HepG2 (cell line): Measurements from ENCODE around the gene PTPRO. TPM values are rescaled to one million over a fixed set of nuclear protein-coding genes. Genes with fewer than 3 reads are reported as not detected.

Experiments
- ATAC-seq: fragments of 200-7000 bp; cut with Tn5 transposase; 3 replicates; pipeline ENCODE4 v1.9.1; 2020; ENCODE audit warnings: mild to moderate bottlenecking, moderate library complexity
- BruUV-seq: library from RNA; stranded (reverse); fragments of 400-500 nt; replicated peaks from 2 replicates; lab custom pipeline; 2021; lab: Mats Ljungman, UMichigan
- CTCF ChIA-PET: fragments of 300-600 bp; formaldehyde crosslinking; extraction: SDS; loops from one replicate; lab custom pipeline; 2021; ENCODE audit warnings: low total read pairs, inconsistent platforms, low intra/inter-chr PET ratio; lab: Yijun Ruan, JAX
- POLR2A ChIA-PET: fragments of 350-600 bp; sonication (Branson Sonifier 250); formaldehyde crosslinking; loops from one replicate; lab custom pipeline; 2020; ENCODE audit warnings: antibody characterized with exemption, inconsistent platforms; lab: Yijun Ruan, JAX
- DNase-seq: peaks from one replicate; pipeline ENCODE4 v3.0.0-alpha.2; 2015; ENCODE audit warnings: low spot score
- FAIRE-seq: peaks from 3 replicates; lab custom pipeline; 2011; peaks lifted over from hg19 to GRCh38; lab: Jason Lieb, UNC
- H2AFZ ChIP-seq: one replicate; pipeline ENCODE4 v1.6.1; 2011; ENCODE audit warnings: low read length, inconsistent platforms
- H3K27ac ChIP-seq: fragments of 300-600 bp; 3 replicates; pipeline ENCODE4 v1.8.0; 2011; ENCODE audit warnings: mixed run types, mild to moderate bottlenecking, mixed read lengths, low read length, inconsistent platforms; ENCODE audit not compliant: insufficient read depth; ENCODE audit errors: extremely low read length
- H3K27me3 ChIP-seq, 2 experiments: fragments of 200-600 bp in 1 of 2; 2 replicates in 1 of 2; 3 replicates in 1 of 2; pipeline versions ENCODE4 v1.6.0 to v1.8.0; 2011; ENCODE audit warnings: low read length in 2 of 2, mild to moderate bottlenecking in 2 of 2, moderate library complexity in 2 of 2, inconsistent platforms in 1 of 2; ENCODE audit not compliant: insufficient read depth in 2 of 2, control insufficient read depth in 1 of 2
- H3K36me3 ChIP-seq, 2 experiments: fragments of 200-600 bp in 1 of 2; replicated peaks in 1 of 2; 2 replicates in 1 of 2; 3 replicates in 1 of 2; pipeline versions ENCODE4 v1.5.1 to v1.8.0; 2011; ENCODE audit warnings: low read length in 2 of 2, inconsistent platforms in 1 of 2; ENCODE audit not compliant: insufficient read depth in 2 of 2, control insufficient read depth in 1 of 2
- H3K4me1 ChIP-seq: 2 replicates; pipeline ENCODE4 v1.5.1; 2012; ENCODE audit warnings: low read length, inconsistent platforms; ENCODE audit not compliant: insufficient read depth
- H3K4me2 ChIP-seq: 2 replicates; pipeline ENCODE4 v1.6.0; 2011; ENCODE audit warnings: low read depth, low read length, inconsistent platforms
- H3K4me3 ChIP-seq, 3 experiments: fragments of 200-600 bp in 1 of 3; sonication (generic), shearing (Covaris generic) in 1 of 3; replicated peaks in 1 of 3; 2 replicates each; pipeline ENCODE4 v1.5.1; 2011 to 2016; ENCODE audit warnings: low read length in 3 of 3, inconsistent platforms in 2 of 3, low read depth in 2 of 3, mild to moderate bottlenecking in 2 of 3, control low read depth in 1 of 3, mixed read lengths in 1 of 3; ENCODE audit not compliant: insufficient read depth in 1 of 3
- H3K79me2 ChIP-seq: one replicate; pipeline ENCODE4 v1.6.1; 2011; ENCODE audit warnings: low read length, inconsistent platforms; ENCODE audit not compliant: insufficient read depth
- H3K9ac ChIP-seq: 2 replicates; pipeline ENCODE4 v1.6.0; 2011; ENCODE audit warnings: mild to moderate bottlenecking, low read depth, low read length, inconsistent platforms; ENCODE audit not compliant: insufficient read depth
- H3K9me3 ChIP-seq: 2 replicates; pipeline ENCODE4 v1.5.1; 2012; ENCODE audit warnings: mild to moderate bottlenecking, low read length
- H4K20me1 ChIP-seq: 2 replicates; pipeline ENCODE4 v1.6.0; 2011; ENCODE audit warnings: inconsistent platforms, mild to moderate bottlenecking, low read length, moderate library complexity; ENCODE audit not compliant: insufficient read depth
- KDM1A ChIP-seq: IDR thresholded peaks from 2 replicates; pipeline ENCODE4 v1.6.1; 2016; ENCODE audit warnings: missing compliant biosample characterization
- PHF8 ChIP-seq: sonication (generic); formaldehyde crosslinking; IDR thresholded peaks from 2 replicates; pipeline ENCODE4 v1.5.0; 2020; ENCODE audit warnings: missing genetic modification reagents
- RELA ChIP-seq: sonication (generic); formaldehyde crosslinking; IDR thresholded peaks from 2 replicates; pipeline ENCODE4 v1.4.0; 2020; ENCODE audit warnings: missing genetic modification reagents
- XRCC5 ChIP-seq: fragments of 200-400 bp; formaldehyde crosslinking; optimal IDR thresholded peaks from 2 replicates; pipeline ENCODE3; 2017; ENCODE audit warnings: mild to moderate bottlenecking, low read length
- ZC3H4 ChIP-seq: sonication (generic); formaldehyde crosslinking; IDR thresholded peaks from 2 replicates; pipeline ENCODE4 v1.4.0; 2020; ENCODE audit warnings: missing genetic modification reagents, borderline replicate concordance
- ZIK1 ChIP-seq: sonication (generic); formaldehyde crosslinking; IDR thresholded peaks from 2 replicates; pipeline ENCODE4 v1.5.0; 2020; ENCODE audit warnings: mild to moderate bottlenecking, low read depth, missing genetic modification reagents, borderline replicate concordance
- ZNF251 ChIP-seq: sonication (generic); formaldehyde crosslinking; IDR thresholded peaks from 2 replicates; pipeline ENCODE4 v1.9.0; 2021; ENCODE audit warnings: mild to moderate bottlenecking, missing genetic modification reagents
- ZNF326 ChIP-seq: sonication (generic); formaldehyde crosslinking; IDR thresholded peaks from 2 replicates; pipeline ENCODE4 v1.4.0; 2020; ENCODE audit warnings: missing genetic modification reagents, borderline replicate concordance
- WGBS: methylation state at CpG from one replicate; pipeline ENCODE4 v1.1.6; 2017; ENCODE audit warnings: low lambda C conversion rate; 5-methylcytosine and 5-hydroxymethylcytosine counted together
- in situ Hi-C: cut with HindIII; loops from 2 replicates; pipeline ENCODE4 v1.10.0; 2017; ENCODE audit warnings: low pct_unique_long_range_greater_than_20kb; ENCODE audit not compliant: extremely low pct_ligation_motif_present
- intact Hi-C: fragments of 100-400 bp; cut with micrococcal nuclease; formaldehyde crosslinking; loops from one replicate; pipeline ENCODE4 v1.10.0; 2022; ENCODE audit not compliant: unreplicated experiment
- polyA plus RNA-seq, 8 experiments: library from polyadenylated mRNA; depleted of rRNA in 3 of 8; stranded (reverse) in 7 of 8; unstranded in 1 of 8; fragments of >200 nt; fragmentation: Illumina TruSeq in 4 of 8; extraction: Trizol in 4 of 8; gene quantifications; 2 replicates each; pipeline versions ENCODE4 v1.2.1 to v1.2.3, GENCODE V29; 2011 to 2016; ENCODE audit warnings: low read depth in 4 of 8, missing spikeins in 1 of 8, mixed read lengths in 1 of 8; ENCODE audit not compliant: insufficient read depth in 1 of 8
- total RNA-seq, 5 experiments: library from RNA; depleted of rRNA; stranded (reverse); fragments of >200 nt; fragmentation: Illumina TruSeq; extraction: Trizol; gene quantifications; 2 replicates each; pipeline ENCODE4 v1.2.3, GENCODE V29; 2016; ENCODE audit warnings: low read depth in 1 of 5
- TF ChIP-seq, protein P1 (sequence below): sonication (generic); formaldehyde crosslinking; IDR thresholded peaks from 2 replicates; pipeline ENCODE4 v1.5.0; 2020; ENCODE audit warnings: mild to moderate bottlenecking, missing genetic modification reagents, borderline replicate concordance
- TF ChIP-seq, protein P2 (sequence below): sonication (generic); formaldehyde crosslinking; IDR thresholded peaks from 2 replicates; pipeline ENCODE4 v1.5.0; 2020; ENCODE audit warnings: missing genetic modification reagents, mild to moderate bottlenecking, borderline replicate concordance
- TF ChIP-seq, protein P3 (sequence below): sonication (generic); formaldehyde crosslinking; IDR thresholded peaks from 2 replicates; pipeline ENCODE4 v1.4.0; 2020; ENCODE audit warnings: missing genetic modification reagents, mild to moderate bottlenecking, borderline replicate concordance

Gene PTPRO
- total and polyA plus RNA-seq, 2 of the 13 experiments (the other 11 are each of a cell fraction or from before 2014, with no cell fraction given) = 0.04 TPM; not detected in 1

DNA sequence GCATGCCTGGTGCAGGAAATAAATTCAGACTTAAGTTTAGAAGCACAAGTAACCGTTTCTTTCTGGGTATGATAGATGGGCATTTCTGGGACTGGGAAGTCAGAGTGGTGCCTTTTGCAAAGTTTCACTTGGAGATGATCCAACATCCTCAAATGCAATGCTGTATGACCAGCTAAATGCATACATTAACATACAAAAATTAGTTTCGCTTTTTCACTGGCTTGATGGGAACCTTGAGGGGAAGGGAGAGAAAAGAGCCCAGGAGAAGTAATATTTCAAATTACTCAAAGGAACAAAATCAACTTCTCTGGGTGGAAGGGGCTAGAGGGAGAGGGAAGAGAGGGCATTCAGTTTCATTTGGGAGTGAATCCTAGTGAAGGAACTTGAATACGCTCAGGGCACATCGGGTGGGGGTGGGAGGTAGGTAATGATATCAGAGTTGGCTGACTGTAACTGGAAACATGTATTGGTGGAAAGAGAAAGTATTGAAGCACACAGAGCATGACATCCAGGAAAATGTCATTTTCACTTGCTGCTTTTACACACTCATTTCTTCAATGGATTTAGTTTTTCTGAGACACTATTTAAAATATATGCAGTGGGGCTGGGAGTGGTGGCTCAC, 175.5 kb downstream of the PTPRO start:
- Histone ChIP-seq H4K20me1 (no peaks in the 10 kb centered on the region), H3K27me3 (no peaks in the 10 kb centered on the region), H3K4me1 (no peaks in the 10 kb centered on the region), H3K4me3 (no peak overlapping the region), H3K9me3 (no peaks in the 10 kb centered on the region), H3K79me2 (no peaks in the 10 kb centered on the region), H2AFZ (no peak overlapping the region), H3K27ac (no peak overlapping the region), H3K4me2 (no peak overlapping the region), H3K36me3 (no peaks in the 10 kb centered on the region), H3K9ac (no peak overlapping the region)
- POLR2A ChIA-PET = no interaction called here
- no peak for DNase-seq
- in situ Hi-C loops = no loop called here
- TF ChIP-seq KDM1A (CRISPR knock-in tag) (no peak), RELA (no peak), ZNF251 (no peak), ZIK1 (CRISPR knock-in tag) (no peak), XRCC5 (no peak), PHF8 (CRISPR knock-in tag) (no peak), ZNF326 (no peak), ZC3H4 (CRISPR knock-in tag) (no peak)
- TF ChIP-seq, protein P1, sequence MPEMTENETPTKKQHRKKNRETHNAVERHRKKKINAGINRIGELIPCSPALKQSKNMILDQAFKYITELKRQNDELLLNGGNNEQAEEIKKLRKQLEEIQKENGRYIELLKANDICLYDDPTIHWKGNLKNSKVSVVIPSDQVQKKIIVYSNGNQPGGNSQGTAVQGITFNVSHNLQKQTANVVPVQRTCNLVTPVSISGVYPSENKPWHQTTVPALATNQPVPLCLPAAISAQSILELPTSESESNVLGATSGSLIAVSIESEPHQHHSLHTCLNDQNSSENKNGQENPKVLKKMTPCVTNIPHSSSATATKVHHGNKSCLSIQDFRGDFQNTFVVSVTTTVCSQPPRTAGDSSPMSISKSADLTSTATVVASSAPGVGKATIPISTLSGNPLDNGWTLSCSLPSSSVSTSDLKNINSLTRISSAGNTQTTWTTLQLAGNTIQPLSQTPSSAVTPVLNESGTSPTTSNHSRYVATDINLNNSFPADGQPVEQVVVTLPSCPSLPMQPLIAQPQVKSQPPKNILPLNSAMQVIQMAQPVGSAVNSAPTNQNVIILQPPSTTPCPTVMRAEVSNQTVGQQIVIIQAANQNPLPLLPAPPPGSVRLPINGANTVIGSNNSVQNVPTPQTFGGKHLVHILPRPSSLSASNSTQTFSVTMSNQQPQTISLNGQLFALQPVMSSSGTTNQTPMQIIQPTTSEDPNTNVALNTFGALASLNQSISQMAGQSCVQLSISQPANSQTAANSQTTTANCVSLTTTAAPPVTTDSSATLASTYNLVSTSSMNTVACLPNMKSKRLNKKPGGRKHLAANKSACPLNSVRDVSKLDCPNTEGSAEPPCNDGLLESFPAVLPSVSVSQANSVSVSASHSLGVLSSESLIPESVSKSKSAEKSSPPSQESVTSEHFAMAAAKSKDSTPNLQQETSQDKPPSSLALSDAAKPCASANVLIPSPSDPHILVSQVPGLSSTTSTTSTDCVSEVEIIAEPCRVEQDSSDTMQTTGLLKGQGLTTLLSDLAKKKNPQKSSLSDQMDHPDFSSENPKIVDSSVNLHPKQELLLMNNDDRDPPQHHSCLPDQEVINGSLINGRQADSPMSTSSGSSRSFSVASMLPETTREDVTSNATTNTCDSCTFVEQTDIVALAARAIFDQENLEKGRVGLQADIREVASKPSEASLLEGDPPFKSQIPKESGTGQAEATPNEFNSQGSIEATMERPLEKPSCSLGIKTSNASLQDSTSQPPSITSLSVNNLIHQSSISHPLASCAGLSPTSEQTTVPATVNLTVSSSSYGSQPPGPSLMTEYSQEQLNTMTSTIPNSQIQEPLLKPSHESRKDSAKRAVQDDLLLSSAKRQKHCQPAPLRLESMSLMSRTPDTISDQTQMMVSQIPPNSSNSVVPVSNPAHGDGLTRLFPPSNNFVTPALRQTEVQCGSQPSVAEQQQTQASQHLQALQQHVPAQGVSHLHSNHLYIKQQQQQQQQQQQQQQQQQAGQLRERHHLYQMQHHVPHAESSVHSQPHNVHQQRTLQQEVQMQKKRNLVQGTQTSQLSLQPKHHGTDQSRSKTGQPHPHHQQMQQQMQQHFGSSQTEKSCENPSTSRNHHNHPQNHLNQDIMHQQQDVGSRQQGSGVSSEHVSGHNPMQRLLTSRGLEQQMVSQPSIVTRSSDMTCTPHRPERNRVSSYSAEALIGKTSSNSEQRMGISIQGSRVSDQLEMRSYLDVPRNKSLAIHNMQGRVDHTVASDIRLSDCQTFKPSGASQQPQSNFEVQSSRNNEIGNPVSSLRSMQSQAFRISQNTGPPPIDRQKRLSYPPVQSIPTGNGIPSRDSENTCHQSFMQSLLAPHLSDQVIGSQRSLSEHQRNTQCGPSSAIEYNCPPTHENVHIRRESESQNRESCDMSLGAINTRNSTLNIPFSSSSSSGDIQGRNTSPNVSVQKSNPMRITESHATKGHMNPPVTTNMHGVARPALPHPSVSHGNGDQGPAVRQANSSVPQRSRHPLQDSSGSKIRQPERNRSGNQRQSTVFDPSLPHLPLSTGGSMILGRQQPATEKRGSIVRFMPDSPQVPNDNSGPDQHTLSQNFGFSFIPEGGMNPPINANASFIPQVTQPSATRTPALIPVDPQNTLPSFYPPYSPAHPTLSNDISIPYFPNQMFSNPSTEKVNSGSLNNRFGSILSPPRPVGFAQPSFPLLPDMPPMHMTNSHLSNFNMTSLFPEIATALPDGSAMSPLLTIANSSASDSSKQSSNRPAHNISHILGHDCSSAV (CRISPR knock-in tag) = no peak
- TF ChIP-seq, protein P2, sequence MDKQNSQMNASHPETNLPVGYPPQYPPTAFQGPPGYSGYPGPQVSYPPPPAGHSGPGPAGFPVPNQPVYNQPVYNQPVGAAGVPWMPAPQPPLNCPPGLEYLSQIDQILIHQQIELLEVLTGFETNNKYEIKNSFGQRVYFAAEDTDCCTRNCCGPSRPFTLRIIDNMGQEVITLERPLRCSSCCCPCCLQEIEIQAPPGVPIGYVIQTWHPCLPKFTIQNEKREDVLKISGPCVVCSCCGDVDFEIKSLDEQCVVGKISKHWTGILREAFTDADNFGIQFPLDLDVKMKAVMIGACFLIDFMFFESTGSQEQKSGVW = no peak
- TF ChIP-seq, protein P3, sequence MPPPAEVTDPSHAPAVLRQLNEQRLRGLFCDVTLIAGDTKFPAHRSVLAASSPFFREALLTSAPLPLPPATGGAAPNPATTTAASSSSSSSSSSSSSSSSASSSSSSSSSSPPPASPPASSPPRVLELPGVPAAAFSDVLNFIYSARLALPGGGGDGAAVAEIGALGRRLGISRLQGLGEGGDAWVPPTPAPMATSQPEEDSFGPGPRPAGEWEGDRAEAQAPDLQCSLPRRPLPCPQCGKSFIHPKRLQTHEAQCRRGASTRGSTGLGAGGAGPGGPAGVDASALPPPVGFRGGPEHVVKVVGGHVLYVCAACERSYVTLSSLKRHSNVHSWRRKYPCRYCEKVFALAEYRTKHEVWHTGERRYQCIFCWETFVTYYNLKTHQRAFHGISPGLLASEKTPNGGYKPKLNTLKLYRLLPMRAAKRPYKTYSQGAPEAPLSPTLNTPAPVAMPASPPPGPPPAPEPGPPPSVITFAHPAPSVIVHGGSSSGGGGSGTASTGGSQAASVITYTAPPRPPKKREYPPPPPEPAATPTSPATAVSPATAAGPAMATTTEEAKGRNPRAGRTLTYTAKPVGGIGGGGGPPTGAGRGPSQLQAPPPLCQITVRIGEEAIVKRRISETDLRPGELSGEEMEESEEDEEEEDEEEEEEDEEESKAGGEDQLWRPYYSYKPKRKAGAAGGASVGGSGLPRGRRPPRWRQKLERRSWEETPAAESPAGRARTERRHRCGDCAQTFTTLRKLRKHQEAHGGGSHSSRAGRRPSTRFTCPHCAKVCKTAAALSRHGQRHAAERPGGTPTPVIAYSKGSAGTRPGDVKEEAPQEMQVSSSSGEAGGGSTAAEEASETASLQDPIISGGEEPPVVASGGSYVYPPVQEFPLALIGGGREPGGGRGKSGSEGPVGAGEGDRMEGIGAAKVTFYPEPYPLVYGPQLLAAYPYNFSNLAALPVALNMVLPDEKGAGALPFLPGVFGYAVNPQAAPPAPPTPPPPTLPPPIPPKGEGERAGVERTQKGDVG (CRISPR knock-in tag) = no peak
- ATAC-seq = no peak
- BruUV-seq = no TSS peak
- 4% methylated on average over 4 of the region's 4 CpGs for WGBS
- no peak for FAIRE-seq
- intact Hi-C loops = no loop called here
- CTCF ChIA-PET = no interaction called here
